Fibroblast of lung (primary cell): ENCODE results near the gene ATP13A1. TPM values are rescaled to one million over a fixed set of nuclear protein-coding genes. Genes with fewer than 3 reads are reported as not detected.

ENCODE experiments used
- DNase-seq, 2 donors: peaks; one replicate each; pipeline versions ENCODE4 v3.0.0 to v3.0.0-alpha.2; 2010; ENCODE audit warnings: low read depth in 2 of 2
- H2AFZ ChIP-seq: 2 replicates; pipeline ENCODE4 v1.5.1; 2012; ENCODE audit warnings: low read length, control low read depth, inconsistent platforms
- H3K27ac ChIP-seq: 2 replicates; pipeline ENCODE4 v1.5.1; 2011; ENCODE audit warnings: low read length, control low read depth; ENCODE audit not compliant: insufficient read depth
- H3K27me3 ChIP-seq: 2 replicates; pipeline ENCODE4 v1.5.1; 2011; ENCODE audit warnings: mild to moderate bottlenecking, low read length; ENCODE audit not compliant: control insufficient read depth, insufficient read depth
- H3K36me3 ChIP-seq: 2 replicates; pipeline ENCODE4 v1.5.1; 2011; ENCODE audit warnings: low read length; ENCODE audit not compliant: control insufficient read depth, insufficient read depth
- H3K4me1 ChIP-seq: 2 replicates; pipeline ENCODE4 v1.5.1; 2011; ENCODE audit warnings: low read length; ENCODE audit not compliant: control insufficient read depth, insufficient read depth; ENCODE audit errors: extremely low read depth
- H3K4me2 ChIP-seq: 2 replicates; pipeline ENCODE4 v1.5.1; 2011; ENCODE audit warnings: low read length, control low read depth; ENCODE audit not compliant: insufficient read depth; ENCODE audit errors: extremely low read depth
- H3K4me3 ChIP-seq, 4 experiments: fragments of 200-600 bp in 1 of 4; sonication (generic) in 1 of 4; replicated peaks in 1 of 4; 2 replicates each; pipeline ENCODE4 v1.5.1; 2011 to 2016; ENCODE audit warnings: low read length in 4 of 4, low read depth in 3 of 4, mild to moderate bottlenecking in 3 of 4, control low read depth in 2 of 4, inconsistent platforms in 1 of 4, mixed read lengths in 1 of 4; ENCODE audit not compliant: insufficient read depth in 1 of 4; ENCODE audit errors: control extremely low read depth in 1 of 4
- H3K79me2 ChIP-seq: 2 replicates; pipeline ENCODE4 v1.5.1; 2012; ENCODE audit warnings: mild to moderate bottlenecking, low read length, inconsistent platforms; ENCODE audit not compliant: control insufficient read depth, insufficient read depth
- H3K9ac ChIP-seq: 2 replicates; pipeline ENCODE4 v1.5.1; 2011; ENCODE audit warnings: mild to moderate bottlenecking, low read length, control low read depth; ENCODE audit not compliant: insufficient read depth
- H3K9me3 ChIP-seq: 2 replicates; pipeline ENCODE4 v1.5.1; 2012; ENCODE audit warnings: low read depth, low read length; ENCODE audit not compliant: control insufficient read depth, insufficient read depth
- H4K20me1 ChIP-seq: 2 replicates; pipeline ENCODE4 v1.5.1; 2011; ENCODE audit warnings: low read length; ENCODE audit not compliant: control insufficient read depth, insufficient read depth; ENCODE audit errors: extremely low read depth
- CTCF ChIP-seq, 2 donors: IDR thresholded peaks in 1 of 2; conservative IDR thresholded peaks in 1 of 2; 1 replicate in 1 of 2; 2 replicates in 1 of 2; pipeline ENCODE4 v1.5.1; 2011 to 2012; ENCODE audit warnings: low read length in 2 of 2, control low read depth in 1 of 2, inconsistent platforms in 1 of 2, low read depth in 1 of 2, mild to moderate bottlenecking in 1 of 2
- EZH2 ChIP-seq: IDR thresholded peaks from 2 replicates; pipeline ENCODE4 v1.5.1; 2012; ENCODE audit warnings: low read length, control low read depth, mild to moderate bottlenecking; ENCODE audit errors: missing control alignments
- polyA plus RNA-seq, 2 donors: library from polyadenylated mRNA; depleted of rRNA in 1 of 2; stranded (reverse) in 1 of 2; unstranded in 1 of 2; fragments of >200 nt; gene quantifications; 2 replicates each; pipeline ENCODE4 v1.2.1, GENCODE V29; 2011 to 2012; ENCODE audit warnings: missing spikeins in 1 of 2
- total RNA-seq: library from RNA; depleted of rRNA; stranded (reverse); fragments of >200 nt; gene quantifications from 2 replicates; pipeline ENCODE4 v1.2.1, GENCODE V29; 2014

The ATP13A1 gene
- total and polyA plus RNA-seq, 2 donors (not counting 1 experiment from before 2014, with no cell fraction given), result 8.5 to 25.4 TPM

- DNase-seq, result no peak
- no peaks in the 10 kb centered on the region for H3K79me2 ChIP-seq
- no peaks in the 10 kb centered on the region for H3K27me3 ChIP-seq
- H3K9me3 ChIP-seq, result no peaks in the 10 kb centered on the region
- H3K4me1 ChIP-seq, result no peaks in the 10 kb centered on the region
- H3K27ac ChIP-seq, result no peak overlapping the region
- H2AFZ ChIP-seq, result no peak overlapping the region
- H3K4me2 ChIP-seq, result no peak overlapping the region
- H4K20me1 ChIP-seq, result no peaks in the 10 kb centered on the region
- no peak overlapping the region for H3K4me3 ChIP-seq
- TF ChIP-seq CTCF (conservative IDR thresholded peaks at IDR 0.05 in 1 of 2, IDR thresholded peaks at IDR 0.05 in 1 of 2; ENCODE audit: low read depth in 1 of 2, low read length in 2 of 2) (no peak), EZH2 (no peak)
- no peak overlapping the region for H3K9ac ChIP-seq
- H3K36me3 ChIP-seq, result peaks cover 47% of the 10 kb centered on the region
Measured at GRCh38 chr19:19649155-19649554, 14.3 kb downstream of the ATP13A1 start.

GRCh38 chr19:19647037-19647835 is 16.2 kb downstream of the ATP13A1 start:
- Histone ChIP-seq H3K79me2 (no peaks in the 10 kb centered on the region), H3K9ac (no peak overlapping the region), H3K9me3 (no peaks in the 10 kb centered on the region), H3K4me1 (peaks cover 2% of the 10 kb centered on the region), H4K20me1 (no peaks in the 10 kb centered on the region), H2AFZ (no peak overlapping the region), H3K27me3 (no peaks in the 10 kb centered on the region), H3K36me3 (peaks cover 34% of the 10 kb centered on the region), H3K4me3 (no peak overlapping the region), H3K4me2 (no peak overlapping the region), H3K27ac (no peak overlapping the region)
- TF ChIP-seq EZH2 (no peak), CTCF (conservative IDR thresholded peaks at IDR 0.05 in 1 of 2, IDR thresholded peaks at IDR 0.05 in 1 of 2; ENCODE audit: low read depth in 1 of 2, low read length in 2 of 2) (no peak)
- DNase-seq, result no peak

GRCh38 chr19:19645233-19645870 is 18.1 kb downstream of the ATP13A1 start:
- H2AFZ ChIP-seq, result no peak overlapping the region
- H3K27me3 ChIP-seq, result no peaks in the 10 kb centered on the region
- H3K27ac ChIP-seq, result no peak overlapping the region
- no peak overlapping the region for H3K9ac ChIP-seq
- peaks cover 2% of the 10 kb centered on the region for H3K4me1 ChIP-seq
- H3K79me2 ChIP-seq, result no peaks in the 10 kb centered on the region
- H3K4me3 ChIP-seq, result no peak overlapping the region
- H3K36me3 ChIP-seq, result peaks cover 26% of the 10 kb centered on the region
- H3K9me3 ChIP-seq, result no peaks in the 10 kb centered on the region
- DNase-seq, result no peak
- no peak overlapping the region for H3K4me2 ChIP-seq
- no peaks in the 10 kb centered on the region for H4K20me1 ChIP-seq
- TF ChIP-seq CTCF (conservative IDR thresholded peaks at IDR 0.05 in 1 of 2, IDR thresholded peaks at IDR 0.05 in 1 of 2; ENCODE audit: low read depth in 1 of 2, low read length in 2 of 2) (no peak), EZH2 (no peak)
